GM18868 (cell line): Measurements from ENCODE around the gene DICER1.
A peak's percentile ranks its signal among the peaks of the same experiment; 100 is the strongest.
"Not testable (repeated sequence)": the region's sequence is repeated elsewhere in the genome, so short reads cannot be mapped to it uniquely, and the experiment has no call there.

ENCODE experiments used
- ATAC-seq: cut with Tn5 transposase; IDR thresholded peaks from one replicate; pipeline ENCODE4 v1.9.1; 2021; ENCODE audit warnings: mild to moderate bottlenecking, moderate library complexity; ENCODE audit not compliant: unreplicated experiment

Gene DICER1

GRCh38 chr14:95157327-95158189 lies at the start of gene DICER1:
DICER1 (minus strand) TSS chr14:95157529; CDS start chr14:95133458, 24,071 bp downstream.
- ATAC-seq = peak; percentile 73

GRCh38 chr14:95206534-95206933 lies 49.2 kb upstream of the DICER1 start:
- ATAC-seq = no peak

GRCh38 chr14:95204705-95205104 lies 47.4 kb upstream of the DICER1 start:
- ATAC-seq = no peak

- not testable (repeated sequence) for ATAC-seq
Measured at GRCh38 chr14:95201745-95202144, 44.4 kb upstream of the DICER1 start.

- ATAC-seq = no peak
Measured at GRCh38 chr14:95200404-95200803, 43.1 kb upstream of the DICER1 start.

- ATAC-seq = no peak
Measured at GRCh38 chr14:95199298-95199983, 42.1 kb upstream of the DICER1 start.

- no peak for ATAC-seq
Measured at GRCh38 chr14:95198320-95198719, 41.0 kb upstream of the DICER1 start.

GRCh38 chr14:95197551-95197950 lies 40.2 kb upstream of the DICER1 start:
- no peak for ATAC-seq

- ATAC-seq = no peak
Measured at GRCh38 chr14:95196826-95197545, 39.7 kb upstream of the DICER1 start.

- no peak for ATAC-seq
Measured at GRCh38 chr14:95196268-95196667, 38.9 kb upstream of the DICER1 start.

GRCh38 chr14:95195031-95195430 lies 37.7 kb upstream of the DICER1 start:
- ATAC-seq = no peak

- ATAC-seq = no peak
Measured at GRCh38 chr14:95193081-95193480, 35.8 kb upstream of the DICER1 start.

GRCh38 chr14:95192311-95192710 lies 35.0 kb upstream of the DICER1 start:
- no peak for ATAC-seq

- ATAC-seq = no peak
Measured at GRCh38 chr14:95191445-95192199, 34.3 kb upstream of the DICER1 start.

GRCh38 chr14:95190857-95191256 lies 33.5 kb upstream of the DICER1 start:
- no peak for ATAC-seq

- ATAC-seq = no peak
Measured at GRCh38 chr14:95190346-95190840, 33.1 kb upstream of the DICER1 start.

GRCh38 chr14:95189367-95190132 lies 32.2 kb upstream of the DICER1 start:
- no peak for ATAC-seq

GRCh38 chr14:95188380-95188779 lies 31.1 kb upstream of the DICER1 start:
- no peak for ATAC-seq

- ATAC-seq = no peak
Measured at GRCh38 chr14:95185767-95186392, 28.6 kb upstream of the DICER1 start.
